Type B pancreatic cell (in vitro differentiated cells): ENCODE results near the gene CWC27. TPM values are rescaled to one million over a fixed set of nuclear protein-coding genes. Genes with fewer than 3 reads are reported as not detected.

ENCODE experiments used
- DNase-seq: peaks from one replicate; pipeline ENCODE4 v3.0.0; 2021; ENCODE audit warnings: mixed read lengths; ENCODE audit not compliant: unreplicated experiment; ENCODE audit errors: extremely low spot score
- H3K27ac Mint-ChIP-seq: 2 replicates; pipeline ENCODE4 v1.8.0; 2021; ENCODE audit warnings: mild to moderate bottlenecking, mixed read lengths
- H3K27me3 Mint-ChIP-seq: 2 replicates; pipeline ENCODE4 v1.8.0; 2021; ENCODE audit warnings: mixed read lengths
- H3K36me3 Mint-ChIP-seq: 2 replicates; pipeline ENCODE4 v1.8.0; 2021; ENCODE audit warnings: mixed read lengths
- H3K4me1 Mint-ChIP-seq: one replicate; pipeline ENCODE4 v1.8.0; 2021; ENCODE audit warnings: mixed read lengths; ENCODE audit not compliant: unreplicated experiment
- H3K4me3 Mint-ChIP-seq: 2 replicates; pipeline ENCODE4 v1.8.0; 2021; ENCODE audit warnings: mild to moderate bottlenecking, mixed read lengths
- H3K9me3 Mint-ChIP-seq: 2 replicates; pipeline ENCODE4 v1.8.0; 2021; ENCODE audit warnings: mixed read lengths
- CTCF ChIP-seq: fragments of 200-600 bp; sonication (generic); conservative IDR thresholded peaks from 2 replicates; pipeline ENCODE4 v1.5.0; 2021; ENCODE audit warnings: antibody characterized with exemption, mild to moderate bottlenecking
- total RNA-seq: library from RNA; stranded (reverse); gene quantifications from 2 replicates; pipeline ENCODE4 v1.2.1, GENCODE V29; 2021; ENCODE audit warnings: low replicate concordance

CWC27 gene
- total RNA-seq, 1 donor from 2014 or later = 32.0 TPM

GRCh38 chr5:65059681-65060598 is 291.2 kb downstream of the CWC27 start:
- no peaks in the 10 kb centered on the region for H3K27me3 Mint-ChIP-seq
- TF ChIP-seq CTCF = no peak
- no peaks in the 10 kb centered on the region for H3K36me3 Mint-ChIP-seq
- H3K27ac Mint-ChIP-seq = no peak overlapping the region
- H3K4me1 Mint-ChIP-seq = peaks cover 7% of the 10 kb centered on the region
- H3K9me3 Mint-ChIP-seq = no peaks in the 10 kb centered on the region
- no peak for DNase-seq
- no peak overlapping the region for H3K4me3 Mint-ChIP-seq

- no peak for TF ChIP-seq CTCF
- H3K4me3 Mint-ChIP-seq = no peak overlapping the region
- peaks cover 7% of the 10 kb centered on the region for H3K4me1 Mint-ChIP-seq
- DNase-seq = no peak
- no peaks in the 10 kb centered on the region for H3K27me3 Mint-ChIP-seq
- H3K27ac Mint-ChIP-seq = no peak overlapping the region
- no peaks in the 10 kb centered on the region for H3K36me3 Mint-ChIP-seq
- no peaks in the 10 kb centered on the region for H3K9me3 Mint-ChIP-seq
Measured at GRCh38 chr5:65061250-65061973, 292.7 kb downstream of the CWC27 start.

GRCh38 chr5:65061974-65062353 is 293.2 kb downstream of the CWC27 start:
- DNase-seq = no peak
- no peaks in the 10 kb centered on the region for H3K9me3 Mint-ChIP-seq
- no peaks in the 10 kb centered on the region for H3K36me3 Mint-ChIP-seq
- H3K4me1 Mint-ChIP-seq = peaks cover 7% of the 10 kb centered on the region
- no peak for TF ChIP-seq CTCF
- no peak overlapping the region for H3K4me3 Mint-ChIP-seq
- H3K27me3 Mint-ChIP-seq = no peaks in the 10 kb centered on the region
- H3K27ac Mint-ChIP-seq = no peak overlapping the region

GRCh38 chr5:65062469-65063083 is 293.8 kb downstream of the CWC27 start:
- Mint-ChIP-seq H3K9me3 (no peaks in the 10 kb centered on the region), H3K27ac (no peak overlapping the region), H3K4me3 (no peak overlapping the region), H3K4me1 (peaks cover 7% of the 10 kb centered on the region), H3K36me3 (no peaks in the 10 kb centered on the region), H3K27me3 (no peaks in the 10 kb centered on the region)
- TF ChIP-seq CTCF = no peak
- DNase-seq = no peak

GRCh38 chr5:65065001-65065511 is 296.3 kb downstream of the CWC27 start:
- DNase-seq = no peak
- Mint-ChIP-seq H3K4me1 (peaks cover 18% of the 10 kb centered on the region), H3K4me3 (no peak overlapping the region), H3K36me3 (no peaks in the 10 kb centered on the region), H3K9me3 (no peaks in the 10 kb centered on the region), H3K27ac (no peak overlapping the region), H3K27me3 (no peaks in the 10 kb centered on the region)
- TF ChIP-seq CTCF = no peak
